HUES64 (cell line): ENCODE measurements around the gene ZFAND4.
"Not testable (repeated sequence)": the region's sequence is repeated elsewhere in the genome, so short reads cannot be mapped to it uniquely, and the experiment has no call there.

Experiments
- H3K27ac ChIP-seq: 2 replicates; pipeline ENCODE4 v1.7.0; 2013; ENCODE audit warnings: low read depth, low read length, inconsistent platforms
- H3K27me3 ChIP-seq: 2 replicates; pipeline ENCODE4 v1.6.1; 2013; ENCODE audit warnings: mild to moderate bottlenecking, low read length; ENCODE audit not compliant: insufficient read depth
- H3K36me3 ChIP-seq: 2 replicates; pipeline ENCODE4 v1.6.1; 2013; ENCODE audit warnings: mild to moderate bottlenecking, low read length; ENCODE audit not compliant: insufficient read depth
- H3K4me1 ChIP-seq: 2 replicates; pipeline ENCODE4 v1.6.1; 2013; ENCODE audit warnings: mild to moderate bottlenecking, low read length, moderate library complexity; ENCODE audit not compliant: insufficient read depth
- H3K4me3 ChIP-seq: 2 replicates; pipeline ENCODE4 v1.5.1; 2013; ENCODE audit warnings: mild to moderate bottlenecking, low read length, moderate library complexity
- H3K9ac ChIP-seq: 2 replicates; pipeline ENCODE4 v1.6.1; 2013; ENCODE audit warnings: mild to moderate bottlenecking, low read depth, low read length
- H3K9me3 ChIP-seq: 2 replicates; pipeline ENCODE4 v1.6.1; 2013; ENCODE audit warnings: low read depth, low read length; ENCODE audit not compliant: insufficient read depth
- WGBS: fragments of 150-250, 120-280 bp; methylation state at CpG from one replicate; pipeline ENCODE4 v1.1.7; 2013; ENCODE audit warnings: missing lambda C conversion rate; 5-methylcytosine and 5-hydroxymethylcytosine counted together

ZFAND4 gene

GRCh38 chr10:45600337-45601253 is 72.0 kb downstream of the ZFAND4 start:
- H3K9me3 ChIP-seq, H3K4me1 ChIP-seq, H3K9ac ChIP-seq, H3K27ac ChIP-seq, H3K27me3 ChIP-seq, H3K4me3 ChIP-seq, H3K36me3 ChIP-seq: not testable (repeated sequence)
- 95% methylated on average over 46 of the region's 47 CpGs for WGBS

DNA sequence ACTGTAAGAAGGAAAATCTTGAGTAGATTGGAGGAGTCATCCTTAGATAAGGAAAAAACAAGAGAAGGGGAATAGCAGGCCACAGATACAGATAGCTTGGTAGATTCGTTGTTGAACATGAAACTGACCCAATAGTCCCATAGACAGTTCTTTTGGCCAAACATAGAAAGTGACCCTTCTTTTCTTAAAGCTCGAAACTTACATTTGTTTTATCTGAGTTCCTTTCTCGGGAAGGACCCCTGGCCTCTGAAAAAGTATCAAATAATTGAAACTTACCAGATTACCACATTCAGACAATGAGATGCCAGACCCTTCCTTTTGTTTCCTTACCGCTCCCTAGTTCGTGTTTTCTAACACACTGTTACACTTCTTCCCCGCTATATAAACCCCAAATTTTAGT is 72.9 kb downstream of the ZFAND4 start:
- no peaks in the 10 kb centered on the region for H3K4me1 ChIP-seq
- H3K27me3 ChIP-seq = peaks cover 7% of the 10 kb centered on the region; the same call in 1 of the 2 replicates
- WGBS = 91% methylated on average over 6 of the region's 6 CpGs

GRCh38 chr10:45599021-45599603 is 73.5 kb downstream of the ZFAND4 start:
- H3K9ac ChIP-seq = no peak overlapping the region
- peaks cover 7% of the 10 kb centered on the region; the same call in 1 of the 2 replicates for H3K27me3 ChIP-seq
- H3K4me1 ChIP-seq = no peaks in the 10 kb centered on the region
- WGBS = 90% methylated on average over 7 of the region's 7 CpGs
- H3K36me3 ChIP-seq = no peaks in the 10 kb centered on the region
- H3K4me3 ChIP-seq = no peak overlapping the region
- no peak overlapping the region for H3K27ac ChIP-seq
- H3K9me3 ChIP-seq = no peaks in the 10 kb centered on the region

More for the DNA sequence above, 72.9 kb downstream of the ZFAND4 start:
- H3K27ac ChIP-seq = no peak overlapping the region
- no peaks in the 10 kb centered on the region for H3K36me3 ChIP-seq
- H3K9me3 ChIP-seq = no peaks in the 10 kb centered on the region
- no peak overlapping the region for H3K9ac ChIP-seq
- H3K4me3 ChIP-seq = no peak overlapping the region

- peaks cover 7% of the 10 kb centered on the region; the same call in 1 of the 2 replicates for H3K27me3 ChIP-seq
- no peak overlapping the region for H3K4me3 ChIP-seq
- 93% methylated on average over 9 of the region's 9 CpGs for WGBS
- H3K9me3 ChIP-seq = no peaks in the 10 kb centered on the region
- H3K9ac ChIP-seq = no peak overlapping the region
- no peak overlapping the region for H3K27ac ChIP-seq
- no peaks in the 10 kb centered on the region for H3K36me3 ChIP-seq
- 0 out of 2 replicates have a peak, but pooled peaks cover 6% of the 10 kb centered on the region for H3K4me1 ChIP-seq
These were observed 76.0 kb downstream of the ZFAND4 start for GRCh38 chr10:45596526-45596925.

GRCh38 chr10:45594276-45595157 is 78.1 kb downstream of the ZFAND4 start:
- Histone ChIP-seq H3K27ac (peak overlapping the region; percentile 59; the same call in 1 of the 2 replicates), H3K36me3 (0 out of 2 replicates have a peak, but pooled peaks cover 3% of the 10 kb centered on the region), H3K4me1 (0 out of 2 replicates have a peak, but pooled peaks cover 6% of the 10 kb centered on the region), H3K27me3 (peaks cover 7% of the 10 kb centered on the region; the same call in 1 of the 2 replicates), H3K9me3 (no peaks in the 10 kb centered on the region), H3K4me3 (peak overlapping the region; percentile 77), H3K9ac (peak overlapping the region; percentile 71)
- under 1% methylated on average over 88 of the region's 88 CpGs for WGBS

- H3K4me3 ChIP-seq = peak overlapping the region; percentile 77
- H3K27ac ChIP-seq = no peak overlapping the region
- WGBS = 8% methylated on average over 5 of the region's 6 CpGs
- H3K9ac ChIP-seq = peak overlapping the region; percentile 71
- H3K9me3 ChIP-seq = no peaks in the 10 kb centered on the region
- H3K36me3 ChIP-seq = 0 out of 2 replicates have a peak, but pooled peaks cover 3% of the 10 kb centered on the region
- H3K27me3 ChIP-seq = peaks cover 7% of the 10 kb centered on the region; the same call in 1 of the 2 replicates
- 0 out of 2 replicates have a peak, but pooled peaks cover 6% of the 10 kb centered on the region for H3K4me1 ChIP-seq
These were observed 78.7 kb downstream of the ZFAND4 start for GRCh38 chr10:45593938-45594275.

- Histone ChIP-seq H3K4me1 (0 out of 2 replicates have a peak, but pooled peaks cover 6% of the 10 kb centered on the region), H3K4me3 (peak overlapping the region; percentile 77; the same call in 1 of the 2 replicates), H3K27ac (no peak overlapping the region), H3K9me3 (no peaks in the 10 kb centered on the region), H3K36me3 (0 out of 2 replicates have a peak, but pooled peaks cover 3% of the 10 kb centered on the region), H3K9ac (no peak overlapping the region), H3K27me3 (peaks cover 7% of the 10 kb centered on the region; the same call in 1 of the 2 replicates)
These were observed 79.6 kb downstream of the ZFAND4 start for GRCh38 chr10:45592926-45593325.

GRCh38 chr10:45592432-45592831 is 80.1 kb downstream of the ZFAND4 start:
- WGBS = 82% methylated on average over 4 of the region's 4 CpGs
- Histone ChIP-seq H3K36me3 (0 out of 2 replicates have a peak, but pooled peaks cover 3% of the 10 kb centered on the region), H3K9ac (no peak overlapping the region), H3K27ac (no peak overlapping the region), H3K4me3 (no peak overlapping the region), H3K9me3 (no peaks in the 10 kb centered on the region), H3K27me3 (peaks cover 7% of the 10 kb centered on the region; the same call in 1 of the 2 replicates), H3K4me1 (0 out of 2 replicates have a peak, but pooled peaks cover 6% of the 10 kb centered on the region)

DNA sequence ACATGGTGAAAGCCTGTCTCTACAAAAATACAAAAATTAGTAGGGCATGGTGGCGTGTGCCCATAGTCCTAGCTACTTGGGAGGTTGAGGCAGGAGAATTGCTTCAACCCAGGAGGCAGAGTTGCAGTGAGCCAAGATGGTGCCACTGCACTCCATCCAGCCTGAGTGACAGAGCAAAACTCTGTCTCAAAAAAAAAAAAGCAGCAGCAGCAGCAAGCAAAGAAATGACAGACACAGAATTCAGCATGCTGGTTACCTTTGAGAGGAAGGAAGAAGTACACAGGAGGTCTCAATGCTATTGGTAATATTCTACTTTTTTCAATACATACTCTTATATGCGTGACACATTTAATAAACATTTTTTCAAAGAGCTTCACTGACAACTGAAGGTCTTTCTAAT is 81.3 kb downstream of the ZFAND4 start:
- Histone ChIP-seq H3K27me3 (peaks cover 7% of the 10 kb centered on the region; the same call in 1 of the 2 replicates), H3K9me3 (no peaks in the 10 kb centered on the region), H3K36me3 (0 out of 2 replicates have a peak, but pooled peaks cover 3% of the 10 kb centered on the region), H3K9ac (no peak overlapping the region), H3K4me3 (no peak overlapping the region), H3K27ac (no peak overlapping the region), H3K4me1 (0 out of 2 replicates have a peak, but pooled peaks cover 6% of the 10 kb centered on the region)
- 85% methylated on average over 2 of the region's 2 CpGs for WGBS

- Histone ChIP-seq H3K27me3 (no peaks in the 10 kb centered on the region), H3K27ac (no peak overlapping the region), H3K9me3 (no peaks in the 10 kb centered on the region), H3K4me3 (no peak overlapping the region), H3K9ac (no peak overlapping the region), H3K36me3 (0 out of 2 replicates have a peak, but pooled peaks cover 3% of the 10 kb centered on the region), H3K4me1 (0 out of 2 replicates have a peak, but pooled peaks cover 6% of the 10 kb centered on the region)
- 94% methylated on average over 2 of the region's 2 CpGs for WGBS
These were observed 82.7 kb downstream of the ZFAND4 start for GRCh38 chr10:45589868-45590267.
